GM10266 (cell line): Measurements from ENCODE around the gene ZFYVE16.
"Not testable (repeated sequence)": the region's sequence is repeated elsewhere in the genome, so short reads cannot be mapped to it uniquely, and the experiment has no call there.

ENCODE experiments used
- DNase-seq: peaks from one replicate; pipeline ENCODE4 v3.0.0; 2012; ENCODE audit errors: extremely low spot score
- CTCF ChIP-seq: IDR thresholded peaks from 2 replicates; pipeline ENCODE4 v1.5.1; 2012; ENCODE audit warnings: mild to moderate bottlenecking, low read depth; ENCODE audit not compliant: control insufficient read depth, insufficient read depth; ENCODE audit errors: missing control alignments

Gene ZFYVE16

GRCh38 chr5:80453366-80453765 is 45.5 kb downstream of the ZFYVE16 start:
- no peak for DNase-seq
- no peak for TF ChIP-seq CTCF

DNA sequence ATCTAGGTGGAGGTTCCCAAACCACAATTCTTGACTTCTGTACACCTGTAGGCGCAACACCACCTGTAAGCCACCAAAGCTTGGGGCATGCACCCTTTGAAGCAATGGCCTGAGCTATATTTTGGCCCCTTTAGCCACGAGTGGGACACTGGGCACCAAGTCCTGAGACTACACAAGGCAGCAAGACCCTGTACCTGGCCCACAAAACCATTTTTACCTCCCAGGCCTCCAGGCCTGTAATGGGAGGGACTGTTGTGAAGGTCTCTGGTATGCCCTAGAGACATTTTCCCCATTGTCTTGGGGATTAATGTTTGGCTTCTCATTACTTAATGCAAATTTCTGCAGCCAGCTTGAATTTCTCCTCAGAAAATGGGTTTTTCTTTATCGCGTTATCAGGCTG is 55.4 kb downstream of the ZFYVE16 start:
- no peak for DNase-seq
- no peak for TF ChIP-seq CTCF

GRCh38 chr5:80466669-80467485 is 59.0 kb downstream of the ZFYVE16 start:
- DNase-seq: no peak
- TF ChIP-seq CTCF: no peak

DNA sequence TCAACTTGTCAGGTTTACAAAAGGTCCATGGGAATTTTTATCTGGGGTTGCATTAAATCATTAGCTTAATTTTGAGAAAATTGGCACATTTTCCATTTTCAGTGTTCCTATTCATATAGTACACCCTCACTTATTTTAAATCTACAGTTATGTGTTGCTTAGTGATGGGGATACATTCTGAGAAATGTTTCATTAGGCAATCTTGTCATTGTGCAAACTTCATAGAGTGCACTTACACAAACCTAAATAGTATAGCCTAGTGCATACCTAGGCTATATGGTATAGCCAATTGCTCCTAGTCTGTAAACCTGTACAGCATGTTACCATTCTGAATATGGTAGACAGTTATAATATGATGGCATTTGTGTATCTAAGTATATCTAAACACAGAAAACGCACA is 60.3 kb downstream of the ZFYVE16 start:
- no peak for TF ChIP-seq CTCF
- no peak for DNase-seq

DNA sequence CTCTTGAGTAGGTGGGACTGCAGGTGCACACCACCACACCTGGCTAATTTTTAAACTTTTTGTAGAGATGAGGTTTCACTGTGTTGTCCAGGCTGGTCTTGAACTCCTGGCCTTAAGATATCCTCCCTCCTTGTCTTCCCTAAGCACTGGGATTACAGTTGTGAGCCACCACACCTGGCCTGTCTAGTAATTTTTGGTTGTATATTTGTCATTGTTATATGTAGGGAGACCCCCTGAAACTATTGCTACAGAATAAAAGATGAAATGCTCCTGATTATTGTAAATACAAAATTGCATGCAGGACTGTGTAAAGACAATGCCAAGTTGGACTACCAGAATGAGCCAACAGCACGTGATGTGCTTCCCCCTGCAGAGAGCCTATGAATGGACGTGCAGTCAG is 62.8 kb downstream of the ZFYVE16 start:
- DNase-seq: not testable (repeated sequence)

DNA sequence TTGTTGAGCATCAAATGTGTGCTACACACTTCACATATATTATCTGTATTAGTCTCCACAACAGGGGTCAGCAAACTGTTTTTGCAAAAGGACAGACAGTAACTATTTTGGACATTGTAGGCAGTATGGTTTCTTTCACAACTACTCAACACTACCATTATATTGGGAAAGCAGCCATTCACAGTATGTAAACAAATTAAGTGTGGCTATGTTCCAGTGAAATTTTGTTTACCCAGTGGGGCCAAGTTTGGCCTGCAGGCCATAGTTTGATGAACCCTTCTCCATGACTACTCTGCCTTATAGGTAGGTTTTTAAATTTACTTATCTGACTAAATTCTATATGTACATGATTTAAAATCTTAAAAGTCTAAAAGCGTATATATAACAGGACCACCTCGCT is 67.1 kb downstream of the ZFYVE16 start:
- no peak for DNase-seq
- TF ChIP-seq CTCF: no peak

GRCh38 chr5:80479713-80480112 is 71.8 kb downstream of the ZFYVE16 start:
- no peak for TF ChIP-seq CTCF
- no peak for DNase-seq

DNA sequence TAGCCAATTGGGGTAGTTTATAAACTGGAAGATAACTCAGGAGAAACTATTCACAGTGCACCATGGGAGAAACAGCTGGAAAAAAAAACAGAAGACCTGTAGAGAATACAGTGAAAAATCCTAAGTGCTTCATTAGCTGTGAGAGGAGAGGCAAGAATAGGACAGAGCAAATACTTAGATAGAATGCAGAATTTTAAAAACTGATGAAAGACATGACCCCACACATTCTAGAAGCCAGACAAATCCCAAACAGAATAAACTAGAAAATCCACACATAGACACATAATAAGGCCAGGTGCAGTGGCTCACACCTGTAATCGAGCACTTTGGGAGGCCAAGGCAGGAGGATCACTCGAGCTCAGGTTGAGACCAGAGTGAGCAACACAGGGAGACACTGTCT is 72.5 kb downstream of the ZFYVE16 start:
- no peak for TF ChIP-seq CTCF
- DNase-seq: no peak
